GM21515 (cell line): ENCODE data around the gene CTDSP1.

Source experiments
- ATAC-seq: cut with Tn5 transposase; IDR thresholded peaks from one replicate; pipeline ENCODE4 v1.9.1; 2021; ENCODE audit not compliant: unreplicated experiment

Gene CTDSP1

DNA sequence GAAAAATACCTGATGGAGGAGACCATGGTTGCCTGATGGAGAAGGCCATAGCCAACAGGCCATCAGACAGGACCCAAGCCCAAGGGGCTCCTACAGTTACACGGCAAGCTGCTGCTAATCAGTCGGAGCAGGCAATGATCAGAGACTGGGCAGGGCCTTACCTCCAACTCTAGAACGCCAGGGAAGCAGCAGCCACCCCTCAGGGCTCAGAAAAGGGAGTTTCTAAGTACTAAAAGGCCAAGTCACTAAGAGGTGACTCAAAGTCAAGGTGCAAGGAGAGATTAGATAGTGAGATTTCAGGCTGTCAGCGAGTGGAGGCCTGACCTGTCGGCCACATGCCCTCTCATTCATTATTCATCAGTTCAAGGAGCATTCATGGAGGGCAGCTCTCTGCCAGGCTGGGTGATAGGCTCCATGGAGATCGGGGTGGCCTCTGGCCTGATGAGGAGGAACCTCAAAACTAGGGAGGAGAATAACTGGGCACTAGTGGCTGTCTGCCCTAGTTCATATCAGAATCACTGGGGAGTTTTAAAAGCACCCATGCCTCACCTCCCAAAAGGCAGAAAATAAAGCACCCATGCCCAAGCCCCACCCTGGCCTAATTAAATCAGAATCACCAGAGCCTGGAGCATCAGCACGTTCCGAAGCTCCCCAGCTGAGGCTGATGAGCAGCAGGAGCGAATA lies 22.9 kb downstream of the CTDSP1 start:
- no peak for ATAC-seq

DNA sequence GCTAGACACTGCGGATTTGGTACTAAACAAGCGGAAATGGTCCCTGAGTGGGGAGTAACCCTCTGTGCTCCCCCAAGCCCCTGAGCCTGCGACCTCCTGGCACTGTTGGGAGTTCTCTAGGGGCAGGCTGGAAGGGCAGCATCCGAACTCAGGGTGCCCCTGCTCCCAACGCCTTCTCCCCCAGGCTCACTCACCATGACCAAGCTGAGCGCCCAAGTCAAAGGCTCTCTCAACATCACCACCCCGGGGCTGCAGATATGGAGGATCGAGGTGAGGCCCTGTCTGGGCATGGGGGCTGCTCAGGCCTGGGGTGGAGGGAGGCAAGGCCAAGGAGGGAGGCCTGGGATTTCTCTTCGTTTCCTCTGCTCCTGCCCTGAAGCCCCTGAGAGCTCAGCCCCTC lies 23.9 kb downstream of the CTDSP1 start:
- no peak for ATAC-seq

GRCh38 chr2:218425531-218425930 lies 25.9 kb downstream of the CTDSP1 start:
- ATAC-seq: no peak

- ATAC-seq: no peak
These were observed 28.1 kb downstream of the CTDSP1 start for GRCh38 chr2:218427741-218428140.

- ATAC-seq: no peak
These were observed 29.3 kb downstream of the CTDSP1 start for GRCh38 chr2:218428846-218429558.

- ATAC-seq: no peak
These were observed 30.4 kb downstream of the CTDSP1 start for GRCh38 chr2:218429911-218430692.

GRCh38 chr2:218430721-218431120 lies 31.1 kb downstream of the CTDSP1 start:
- ATAC-seq: no peak

GRCh38 chr2:218431878-218432277 lies 32.2 kb downstream of the CTDSP1 start:
- ATAC-seq: no peak

- ATAC-seq: no peak
These were observed 33.2 kb downstream of the CTDSP1 start for GRCh38 chr2:218432676-218433365.

- no peak for ATAC-seq
These were observed 34.8 kb downstream of the CTDSP1 start for GRCh38 chr2:218434456-218434855.

DNA sequence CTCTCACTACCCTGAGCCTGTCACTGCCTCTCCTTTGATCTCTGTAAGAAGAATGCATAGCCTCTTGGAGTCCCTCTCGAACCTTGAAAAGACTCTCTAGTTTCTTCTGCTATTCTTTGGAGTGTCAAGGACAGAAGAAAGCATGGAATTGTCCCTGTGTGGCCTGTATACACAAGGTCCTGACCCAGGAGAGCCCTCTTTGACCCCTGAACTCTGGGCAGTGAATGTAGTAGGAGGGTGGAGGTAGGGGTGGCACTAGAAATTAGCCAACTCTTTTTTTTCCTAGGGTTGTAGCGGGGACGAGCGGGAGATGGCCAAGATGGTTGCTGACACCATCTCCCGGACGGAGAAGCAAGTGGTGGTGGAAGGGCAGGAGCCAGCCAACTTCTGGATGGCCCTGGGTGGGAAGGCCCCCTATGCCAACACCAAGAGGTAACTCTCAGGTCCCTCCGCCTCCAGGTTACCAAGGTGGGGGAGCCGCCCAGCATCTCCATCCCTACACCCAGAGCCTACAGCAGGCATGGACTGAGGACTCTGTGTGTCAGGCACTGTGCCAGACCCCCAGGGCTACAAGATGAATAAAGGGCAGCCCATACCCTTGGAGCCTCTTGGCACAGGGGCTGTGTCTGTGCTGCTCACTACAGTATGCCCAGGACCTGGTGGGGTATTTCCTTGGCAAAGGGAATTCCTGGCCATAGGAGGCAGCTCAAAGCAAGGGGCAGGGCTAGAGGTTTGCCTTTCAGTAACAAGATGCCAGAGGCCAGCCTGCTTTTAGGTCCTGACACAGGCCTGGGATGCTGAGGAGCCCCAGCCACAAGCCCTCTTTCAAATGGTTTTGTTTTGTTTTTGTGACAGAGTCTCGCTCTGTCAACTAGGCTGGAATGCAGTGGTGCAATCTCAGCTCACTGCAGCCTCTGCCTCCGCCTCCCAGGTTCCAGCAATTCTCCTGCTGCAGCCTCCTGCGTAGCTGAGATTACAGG lies 35.6 kb downstream of the CTDSP1 start:
- no peak for ATAC-seq

- no peak for ATAC-seq
These were observed 37.3 kb downstream of the CTDSP1 start for GRCh38 chr2:218436992-218437391.

DNA sequence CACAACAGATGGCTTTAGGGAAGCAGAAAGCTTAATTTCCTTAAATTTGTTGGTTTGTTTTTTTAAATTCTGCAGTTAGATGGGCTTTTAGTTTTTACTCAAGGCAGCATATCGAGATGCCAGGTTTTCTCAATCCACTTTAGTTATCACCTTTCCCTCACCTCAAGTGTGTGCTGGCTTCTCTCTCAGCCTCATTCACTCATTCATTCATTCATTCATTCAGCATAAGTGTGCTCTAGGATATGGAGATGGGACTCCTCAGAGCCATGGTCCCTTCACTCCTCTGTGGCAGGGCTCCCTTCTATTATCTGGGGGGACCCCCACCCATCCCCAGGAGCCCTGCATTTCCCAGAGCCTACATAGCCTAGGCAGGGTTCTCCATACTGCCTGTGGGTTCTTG lies 38.3 kb downstream of the CTDSP1 start:
- no peak for ATAC-seq

DNA sequence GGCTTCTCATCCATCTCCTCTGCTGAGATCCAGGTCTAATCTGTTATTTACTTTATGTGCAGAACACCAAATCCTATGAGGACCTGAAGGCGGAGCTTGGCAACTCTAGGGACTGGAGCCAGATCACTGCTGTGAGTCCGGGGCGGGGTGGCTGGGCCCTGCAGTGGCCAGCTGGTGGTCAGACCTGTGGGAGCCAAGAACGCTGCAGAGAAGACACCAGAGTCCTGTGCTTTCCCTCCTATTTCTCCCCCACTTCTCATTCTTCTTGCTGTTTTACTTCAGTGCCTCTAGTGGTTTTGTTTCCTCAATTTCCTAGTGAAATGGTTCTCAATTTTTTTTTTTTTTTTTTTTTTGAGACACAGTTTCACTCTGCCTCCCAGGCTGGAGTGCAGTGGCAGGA lies 38.9 kb downstream of the CTDSP1 start:
- no peak for ATAC-seq

- no peak for ATAC-seq
These were observed 45.2 kb downstream of the CTDSP1 start for GRCh38 chr2:218444692-218445357.

DNA sequence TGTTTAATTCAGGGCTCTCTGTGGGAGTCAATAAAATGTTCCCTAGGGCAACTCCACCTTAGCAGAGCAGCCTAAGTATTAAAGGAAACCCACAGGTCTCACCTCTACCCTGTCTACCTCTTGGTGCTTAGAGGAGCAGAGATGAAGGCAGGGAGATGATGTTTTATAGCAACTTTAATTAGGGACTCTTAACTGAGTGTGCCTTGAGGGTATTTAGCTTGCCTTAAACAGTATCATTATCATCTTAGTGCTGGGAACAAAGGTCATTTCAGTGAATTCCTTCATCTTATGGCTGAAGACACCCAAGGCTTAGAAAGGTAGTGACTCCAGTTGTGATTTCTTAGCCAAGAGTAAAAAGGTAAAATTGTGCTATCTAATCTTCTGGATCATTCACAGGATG lies 45.9 kb downstream of the CTDSP1 start:
- ATAC-seq: no peak

- ATAC-seq: no peak
These were observed 46.9 kb downstream of the CTDSP1 start for GRCh38 chr2:218446547-218446946.

DNA sequence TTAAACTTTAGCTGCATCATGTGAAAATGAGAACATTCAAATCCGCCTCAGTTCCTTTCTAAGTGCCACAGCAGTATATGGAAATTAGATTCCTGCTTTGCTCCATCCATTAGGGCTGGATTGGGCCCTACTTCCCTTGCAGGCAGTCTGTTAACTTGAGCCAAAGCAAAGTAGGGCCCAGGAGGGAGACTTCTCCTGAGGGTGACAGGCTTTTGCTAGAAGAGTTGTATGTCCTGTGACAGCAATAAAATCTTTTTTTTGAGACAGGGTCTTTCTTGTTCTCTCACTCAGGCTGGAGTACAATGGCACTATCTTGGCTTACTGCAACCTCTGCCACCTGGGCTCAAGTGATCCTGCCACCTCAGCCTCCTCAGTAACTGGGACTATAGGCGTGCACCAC lies 47.4 kb downstream of the CTDSP1 start:
- ATAC-seq: no peak

- ATAC-seq: no peak
These were observed 49.3 kb downstream of the CTDSP1 start for GRCh38 chr2:218448934-218449333.

DNA sequence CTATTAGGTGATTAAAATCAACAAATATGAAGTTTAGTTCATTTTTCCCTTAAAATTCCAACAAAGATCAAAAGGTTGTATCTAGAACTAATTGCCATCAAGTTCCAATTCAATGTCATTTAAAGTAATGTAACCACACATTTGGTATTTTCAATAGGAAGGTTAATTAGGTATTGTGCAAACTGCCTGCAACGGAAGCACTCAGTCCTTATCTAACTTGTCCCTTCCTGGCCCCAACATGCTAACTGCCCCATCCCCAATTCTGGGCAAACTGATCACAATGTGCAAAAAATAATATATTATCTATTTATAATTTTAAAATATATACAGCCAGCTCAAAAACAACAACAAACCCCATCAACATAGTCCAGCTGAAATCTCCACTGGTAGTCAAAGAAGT lies 52.4 kb downstream of the CTDSP1 start:
- ATAC-seq: no peak
